GM12878 (cell line): ENCODE results near the gene SCNN1B. TPM values are rescaled to one million over a fixed set of nuclear protein-coding genes. Genes with fewer than 3 reads are reported as not detected.

Source experiments
- BMI1 ChIP-seq: fragments of 450-650 bp; IDR thresholded peaks from 2 replicates; pipeline ENCODE4 v1.6.1; 2016; ENCODE audit warnings: mild to moderate bottlenecking, moderate library complexity, borderline replicate concordance
- CEBPB ChIP-seq, 2 experiments: fragments of 150-350 bp in 1 of 2; IDR thresholded peaks; 2 replicates each; pipeline ENCODE4 v1.6.1; 2012 to 2014; ENCODE audit warnings: low read depth in 2 of 2, low read length in 2 of 2, borderline replicate concordance in 1 of 2, inconsistent platforms in 1 of 2
- EED ChIP-seq: sonication (generic); IDR thresholded peaks from 2 replicates; pipeline ENCODE4 v1.6.1; 2016; ENCODE audit warnings: antibody characterized with exemption, low read depth
- IKZF1 ChIP-seq: fragments of 450-650 bp; conservative IDR thresholded peaks from 2 replicates; pipeline ENCODE4 v1.6.1; 2017; ENCODE audit warnings: antibody characterized with exemption, mild to moderate bottlenecking
- IRF4 ChIP-seq: IDR thresholded peaks from 2 replicates; pipeline ENCODE4 v1.6.1; 2011; ENCODE audit warnings: low read depth, low read length
- JUNB ChIP-seq: IDR thresholded peaks from 2 replicates; pipeline ENCODE4 v1.6.1; 2016; ENCODE audit warnings: antibody characterized with exemption, mild to moderate bottlenecking
- KAT2A ChIP-seq: conservative IDR thresholded peaks from 2 replicates; pipeline ENCODE4 v1.6.1; 2011; ENCODE audit warnings: low read depth, low read length; ENCODE audit not compliant: control insufficient read depth
- KDM1A ChIP-seq: fragments of 200-600 bp; sonication (generic); IDR thresholded peaks from 2 replicates; pipeline ENCODE4 v1.6.1; 2016; ENCODE audit warnings: borderline replicate concordance
- MEF2B ChIP-seq: fragments of 450-650 bp; IDR thresholded peaks from 2 replicates; pipeline ENCODE4 v1.6.1; 2018; ENCODE audit warnings: mild to moderate bottlenecking, moderate library complexity; ENCODE audit not compliant: partially characterized antibody, poor library complexity, severe bottlenecking
- MTA2 ChIP-seq: fragments of 450-650 bp; IDR thresholded peaks from 2 replicates; pipeline ENCODE4 v1.6.1; 2016; ENCODE audit warnings: low read depth, mild to moderate bottlenecking, moderate library complexity
- MYC ChIP-seq: IDR thresholded peaks from 2 replicates; pipeline ENCODE4 v1.6.1; 2011; ENCODE audit warnings: mild to moderate bottlenecking, low read length, moderate library complexity, inconsistent platforms; ENCODE audit not compliant: insufficient read depth, insufficient replicate concordance, insufficient read length, severe bottlenecking
- NBN ChIP-seq: fragments of 450-650 bp; IDR thresholded peaks from 2 replicates; pipeline ENCODE4 v1.6.1; 2016
- NFYB ChIP-seq: IDR thresholded peaks from 2 replicates; pipeline ENCODE4 v1.6.1; 2011; ENCODE audit warnings: low read depth, mild to moderate bottlenecking, low read length, improper control_type of control experiment, moderate library complexity; ENCODE audit not compliant: insufficient read depth
- PAX5 ChIP-seq: IDR thresholded peaks from 2 replicates; pipeline ENCODE4 v1.6.1; 2011; ENCODE audit warnings: low read depth, low read length, borderline replicate concordance
- SIX5 ChIP-seq: IDR thresholded peaks from 2 replicates; pipeline ENCODE4 v1.6.1; 2011; ENCODE audit warnings: mild to moderate bottlenecking, low read depth, low read length, moderate library complexity; ENCODE audit not compliant: severe bottlenecking
- STAT3 ChIP-seq: IDR thresholded peaks from 2 replicates; pipeline ENCODE4 v1.6.1; 2011; ENCODE audit warnings: low read depth, low read length, improper control_type of control experiment
- TAF1 ChIP-seq: IDR thresholded peaks from 2 replicates; pipeline ENCODE4 v1.6.1; 2011; ENCODE audit warnings: mild to moderate bottlenecking, low read depth, low read length, borderline replicate concordance
- TCF7 ChIP-seq: IDR thresholded peaks from 2 replicates; pipeline ENCODE4 v1.6.1; 2014; ENCODE audit warnings: antibody characterized with exemption, borderline replicate concordance
- YBX1 ChIP-seq: fragments of 450-650 bp; IDR thresholded peaks from 2 replicates; pipeline ENCODE4 v1.6.1; 2016; ENCODE audit warnings: antibody characterized with exemption
- polyA plus RNA-seq, 11 experiments: library from polyadenylated mRNA; depleted of rRNA in 4 of 11; unstranded in 6 of 11; stranded (reverse) in 5 of 11; fragments of >200 nt; fragmentation: Nextera tagmentation in 4 of 11; fragmentation: Illumina TruSeq in 1 of 11; extraction: Ambion mirVana in 4 of 11; extraction: Trizol in 1 of 11; gene quantifications; 1 replicate in 1 of 11; 2 replicates in 10 of 11; pipeline versions ENCODE4 v1.2.1 to v1.2.3, GENCODE V29; 2011 to 2016; ENCODE audit warnings: inconsistent platforms in 2 of 11, missing spikeins in 2 of 11, low read depth in 1 of 11
- total RNA-seq, 4 experiments: library from RNA; depleted of rRNA in 3 of 4; stranded (reverse); fragments of >200 nt in 3 of 4; fragmentation: Illumina TruSeq in 1 of 4; extraction: Trizol in 1 of 4; gene quantifications; 2 replicates each; pipeline versions ENCODE4 v1.2.1 to v1.2.3, GENCODE V29; 2013 to 2021
- TF ChIP-seq, protein P1 (sequence below): fragments of 450-650 bp; formaldehyde crosslinking; IDR thresholded peaks from 2 replicates; pipeline ENCODE4 v1.5.0; 2022; ENCODE audit warnings: mild to moderate bottlenecking, missing genetic modification characterization
- TF ChIP-seq, protein P2 (sequence below): fragments of 450-650 bp; IDR thresholded peaks from 2 replicates; pipeline ENCODE4 v1.6.1; 2017; ENCODE audit warnings: low read depth, mild to moderate bottlenecking, moderate library complexity
- TF ChIP-seq, protein P3 (sequence below): IDR thresholded peaks from 2 replicates; pipeline ENCODE4 v1.6.1; 2011; ENCODE audit warnings: low read depth, mild to moderate bottlenecking, low read length, moderate library complexity, borderline replicate concordance; ENCODE audit errors: extremely low read depth
- TF ChIP-seq, protein P4 (sequence below): IDR thresholded peaks from 2 replicates; pipeline ENCODE4 v1.6.1; 2012; ENCODE audit warnings: low read depth, low read length, improper control_type of control experiment
- TF ChIP-seq, protein P5 (sequence below): IDR thresholded peaks from 2 replicates; pipeline ENCODE4 v1.6.1; 2012; ENCODE audit warnings: low read length, inconsistent platforms

Gene SCNN1B
- total and polyA plus RNA-seq, 10 of the 15 experiments (the other 5 are each of a cell fraction or from before 2014, with no cell fraction given) = 0.28 to 1.5 (median 0.64) TPM

DNA sequence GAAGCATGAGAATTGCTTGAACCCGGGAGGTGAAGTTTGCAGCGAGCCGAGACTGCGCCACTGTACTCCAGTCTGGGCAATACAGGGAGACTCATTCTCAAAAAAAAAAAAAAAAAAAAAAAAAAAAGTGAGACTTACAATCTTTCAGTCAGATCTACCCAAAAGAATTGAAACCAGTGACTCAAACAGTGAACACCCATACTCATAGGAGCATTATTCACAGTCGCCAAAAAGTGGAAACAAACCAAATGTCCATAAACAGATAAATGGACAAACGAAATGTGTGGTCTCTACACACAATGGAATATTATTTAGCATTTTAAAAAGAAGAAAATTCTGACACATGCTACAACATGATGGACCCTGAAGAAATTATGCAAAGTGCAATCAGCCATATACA is 9.1 kb upstream of the SCNN1B start (continued):
- TF ChIP-seq, protein P1, sequence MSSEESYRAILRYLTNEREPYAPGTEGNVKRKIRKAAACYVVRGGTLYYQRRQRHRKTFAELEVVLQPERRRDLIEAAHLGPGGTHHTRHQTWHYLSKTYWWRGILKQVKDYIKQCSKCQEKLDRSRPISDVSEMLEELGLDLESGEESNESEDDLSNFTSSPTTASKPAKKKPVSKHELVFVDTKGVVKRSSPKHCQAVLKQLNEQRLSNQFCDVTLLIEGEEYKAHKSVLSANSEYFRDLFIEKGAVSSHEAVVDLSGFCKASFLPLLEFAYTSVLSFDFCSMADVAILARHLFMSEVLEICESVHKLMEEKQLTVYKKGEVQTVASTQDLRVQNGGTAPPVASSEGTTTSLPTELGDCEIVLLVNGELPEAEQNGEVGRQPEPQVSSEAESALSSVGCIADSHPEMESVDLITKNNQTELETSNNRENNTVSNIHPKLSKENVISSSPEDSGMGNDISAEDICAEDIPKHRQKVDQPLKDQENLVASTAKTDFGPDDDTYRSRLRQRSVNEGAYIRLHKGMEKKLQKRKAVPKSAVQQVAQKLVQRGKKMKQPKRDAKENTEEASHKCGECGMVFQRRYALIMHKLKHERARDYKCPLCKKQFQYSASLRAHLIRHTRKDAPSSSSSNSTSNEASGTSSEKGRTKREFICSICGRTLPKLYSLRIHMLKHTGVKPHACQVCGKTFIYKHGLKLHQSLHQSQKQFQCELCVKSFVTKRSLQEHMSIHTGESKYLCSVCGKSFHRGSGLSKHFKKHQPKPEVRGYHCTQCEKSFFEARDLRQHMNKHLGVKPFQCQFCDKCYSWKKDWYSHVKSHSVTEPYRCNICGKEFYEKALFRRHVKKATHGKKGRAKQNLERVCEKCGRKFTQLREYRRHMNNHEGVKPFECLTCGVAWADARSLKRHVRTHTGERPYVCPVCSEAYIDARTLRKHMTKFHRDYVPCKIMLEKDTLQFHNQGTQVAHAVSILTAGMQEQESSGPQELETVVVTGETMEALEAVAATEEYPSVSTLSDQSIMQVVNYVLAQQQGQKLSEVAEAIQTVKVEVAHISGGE = no peak
- TF ChIP-seq PAX5 = peak; percentile 52; the same call in 1 of the 2 replicates
- TF ChIP-seq, protein P2, sequence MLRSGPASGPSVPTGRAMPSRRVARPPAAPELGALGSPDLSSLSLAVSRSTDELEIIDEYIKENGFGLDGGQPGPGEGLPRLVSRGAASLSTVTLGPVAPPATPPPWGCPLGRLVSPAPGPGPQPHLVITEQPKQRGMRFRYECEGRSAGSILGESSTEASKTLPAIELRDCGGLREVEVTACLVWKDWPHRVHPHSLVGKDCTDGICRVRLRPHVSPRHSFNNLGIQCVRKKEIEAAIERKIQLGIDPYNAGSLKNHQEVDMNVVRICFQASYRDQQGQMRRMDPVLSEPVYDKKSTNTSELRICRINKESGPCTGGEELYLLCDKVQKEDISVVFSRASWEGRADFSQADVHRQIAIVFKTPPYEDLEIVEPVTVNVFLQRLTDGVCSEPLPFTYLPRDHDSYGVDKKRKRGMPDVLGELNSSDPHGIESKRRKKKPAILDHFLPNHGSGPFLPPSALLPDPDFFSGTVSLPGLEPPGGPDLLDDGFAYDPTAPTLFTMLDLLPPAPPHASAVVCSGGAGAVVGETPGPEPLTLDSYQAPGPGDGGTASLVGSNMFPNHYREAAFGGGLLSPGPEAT = peak; percentile 84
- TF ChIP-seq, protein P3, sequence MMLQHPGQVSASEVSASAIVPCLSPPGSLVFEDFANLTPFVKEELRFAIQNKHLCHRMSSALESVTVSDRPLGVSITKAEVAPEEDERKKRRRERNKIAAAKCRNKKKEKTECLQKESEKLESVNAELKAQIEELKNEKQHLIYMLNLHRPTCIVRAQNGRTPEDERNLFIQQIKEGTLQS = no peak
- peak; percentile 89 for TF ChIP-seq MTA2
- 0 out of 2 replicates have a peak, but pooled peaks have one; percentile 15 for TF ChIP-seq TAF1
- no peak for TF ChIP-seq YBX1
- TF ChIP-seq MYC = no peak
- peak; percentile 61; the same call in 1 of the 2 replicates for TF ChIP-seq IKZF1
- TF ChIP-seq, protein P4, sequence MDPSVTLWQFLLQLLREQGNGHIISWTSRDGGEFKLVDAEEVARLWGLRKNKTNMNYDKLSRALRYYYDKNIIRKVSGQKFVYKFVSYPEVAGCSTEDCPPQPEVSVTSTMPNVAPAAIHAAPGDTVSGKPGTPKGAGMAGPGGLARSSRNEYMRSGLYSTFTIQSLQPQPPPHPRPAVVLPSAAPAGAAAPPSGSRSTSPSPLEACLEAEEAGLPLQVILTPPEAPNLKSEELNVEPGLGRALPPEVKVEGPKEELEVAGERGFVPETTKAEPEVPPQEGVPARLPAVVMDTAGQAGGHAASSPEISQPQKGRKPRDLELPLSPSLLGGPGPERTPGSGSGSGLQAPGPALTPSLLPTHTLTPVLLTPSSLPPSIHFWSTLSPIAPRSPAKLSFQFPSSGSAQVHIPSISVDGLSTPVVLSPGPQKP = no peak
- no peak for TF ChIP-seq SIX5
- TF ChIP-seq KDM1A = no peak
- TF ChIP-seq, protein P5, sequence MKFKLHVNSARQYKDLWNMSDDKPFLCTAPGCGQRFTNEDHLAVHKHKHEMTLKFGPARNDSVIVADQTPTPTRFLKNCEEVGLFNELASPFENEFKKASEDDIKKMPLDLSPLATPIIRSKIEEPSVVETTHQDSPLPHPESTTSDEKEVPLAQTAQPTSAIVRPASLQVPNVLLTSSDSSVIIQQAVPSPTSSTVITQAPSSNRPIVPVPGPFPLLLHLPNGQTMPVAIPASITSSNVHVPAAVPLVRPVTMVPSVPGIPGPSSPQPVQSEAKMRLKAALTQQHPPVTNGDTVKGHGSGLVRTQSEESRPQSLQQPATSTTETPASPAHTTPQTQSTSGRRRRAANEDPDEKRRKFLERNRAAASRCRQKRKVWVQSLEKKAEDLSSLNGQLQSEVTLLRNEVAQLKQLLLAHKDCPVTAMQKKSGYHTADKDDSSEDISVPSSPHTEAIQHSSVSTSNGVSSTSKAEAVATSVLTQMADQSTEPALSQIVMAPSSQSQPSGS = peak; percentile 50; the same call in 1 of the 2 replicates
- TF ChIP-seq KAT2A = no peak
- no peak for TF ChIP-seq MEF2B
- no peak; the same call in none of the 2 replicates for TF ChIP-seq NBN
- TF ChIP-seq IRF4 = peak; percentile 97
- TF ChIP-seq STAT3 = no peak
- TF ChIP-seq EED = 0 out of 2 replicates have a peak, but pooled peaks have one; percentile 18
- TF ChIP-seq JUNB = peak; percentile 98
- no peak for TF ChIP-seq NFYB
- peak; percentile 59; the same call in 1 of the 2 replicates for TF ChIP-seq BMI1
- TF ChIP-seq TCF7 = no peak
- TF ChIP-seq CEBPB (IDR thresholded peaks at IDR 0.05; ENCODE audit: borderline replicate concordance in 1 of 2, low read depth in 2 of 2, low read length in 2 of 2) = peak in 1 of 2 experiments; percentile 58; a peak in 1 of 4 replicates
